GM21619 (cell line): Measurements from ENCODE around the gene ANKRD33B.
"Not testable (repeated sequence)": the region's sequence is repeated elsewhere in the genome, so short reads cannot be mapped to it uniquely, and the experiment has no call there.

Source experiments
- ATAC-seq: cut with Tn5 transposase; IDR thresholded peaks from one replicate; pipeline ENCODE4 v1.9.1; 2021; ENCODE audit not compliant: unreplicated experiment

ANKRD33B gene

DNA sequence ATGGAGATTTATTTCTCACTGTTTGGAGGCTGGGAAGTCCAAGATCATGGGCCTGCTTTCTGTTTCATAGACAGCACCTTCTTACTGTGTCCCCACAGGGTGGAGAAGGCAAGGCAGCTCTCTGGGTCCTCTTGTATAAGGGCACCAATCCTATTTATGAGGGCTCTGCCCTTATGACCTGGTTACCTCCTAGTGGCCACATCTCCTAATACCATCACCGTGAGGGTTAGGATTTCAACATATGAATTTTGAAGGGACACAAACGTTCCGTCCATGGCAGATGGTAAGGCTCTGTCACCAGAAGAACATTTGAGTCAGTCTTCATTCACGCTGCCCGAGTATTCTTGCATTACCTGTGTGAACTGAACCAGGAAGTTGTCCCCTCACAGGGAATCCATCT, 48.4 kb downstream of the ANKRD33B start:
- ATAC-seq, result no peak

DNA sequence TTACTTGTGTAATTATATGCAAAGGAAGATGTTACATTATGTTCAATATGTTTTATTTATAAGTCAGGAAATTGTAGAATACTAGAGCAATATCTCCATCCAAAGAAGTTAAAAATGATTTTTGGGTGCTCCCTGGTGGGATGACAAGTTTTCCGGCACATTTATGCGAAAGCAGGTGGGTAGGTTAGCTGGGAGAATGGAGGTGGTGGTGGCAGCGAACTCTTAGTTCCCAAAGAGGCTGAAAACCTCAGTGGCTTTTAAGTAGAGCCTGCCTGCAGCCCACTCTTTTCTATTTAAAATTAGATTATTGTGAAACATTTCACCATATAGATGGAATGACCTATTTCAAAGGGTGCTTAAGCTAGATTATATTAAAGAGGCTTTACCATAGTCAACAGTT, 51.8 kb downstream of the ANKRD33B start:
- no peak for ATAC-seq

DNA sequence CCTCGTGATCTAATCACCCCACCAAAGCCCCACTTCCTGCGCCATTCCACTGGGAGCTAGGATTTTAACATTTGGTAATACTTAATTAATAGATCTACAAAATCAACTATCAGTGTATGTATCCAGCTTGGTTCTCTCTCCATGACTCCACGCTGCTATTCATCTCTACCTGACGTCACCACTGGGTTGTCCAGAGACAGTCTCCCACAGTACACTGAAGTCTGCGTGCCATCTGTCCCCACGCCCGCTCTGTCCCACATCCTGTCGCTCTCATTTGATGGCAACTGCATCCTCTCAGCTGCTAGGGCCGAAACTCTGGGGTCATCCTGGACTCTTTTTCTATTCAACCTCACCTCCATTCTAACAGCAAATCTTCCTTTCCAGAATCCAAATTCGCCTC, 53.2 kb downstream of the ANKRD33B start:
- ATAC-seq, result no peak

DNA sequence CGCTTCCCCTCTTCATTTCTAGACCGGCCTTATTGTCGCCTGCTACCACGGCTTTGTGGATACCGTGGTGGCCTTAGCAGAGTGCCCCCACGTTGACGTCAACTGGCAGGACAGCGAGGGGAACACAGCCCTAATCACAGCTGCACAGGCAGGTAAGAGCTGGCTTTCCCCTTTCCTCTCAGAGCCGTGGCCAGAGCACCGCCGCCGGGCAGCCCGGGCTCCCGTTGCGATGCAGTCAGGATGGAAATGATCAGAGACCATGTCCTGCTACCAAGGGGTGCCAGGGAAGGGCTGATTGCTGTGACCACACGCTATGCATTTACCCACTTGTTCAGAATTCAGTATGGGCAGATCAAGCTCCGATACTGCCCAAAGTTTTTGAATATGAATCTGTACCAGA, 54.4 kb downstream of the ANKRD33B start:
- no peak for ATAC-seq

DNA sequence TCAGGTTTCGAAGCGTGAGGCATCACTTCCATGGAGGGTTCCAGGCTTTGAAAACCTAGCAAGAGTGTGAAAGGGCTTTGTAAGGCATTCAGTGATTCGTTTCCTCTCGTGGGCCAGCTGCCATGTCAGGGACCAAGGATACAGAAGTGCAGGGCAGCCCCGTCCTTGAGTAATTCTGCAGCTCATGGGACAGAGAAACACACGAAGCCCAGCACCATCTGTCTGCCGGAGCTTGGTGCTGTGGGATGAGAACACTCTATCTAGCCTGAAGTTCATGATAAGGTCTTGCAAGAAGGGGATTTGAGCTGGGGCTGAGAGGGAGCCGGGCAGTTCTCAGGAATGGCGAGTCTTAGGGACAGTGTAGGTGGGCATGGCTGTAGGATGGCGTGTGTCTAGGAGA, 55.8 kb downstream of the ANKRD33B start:
- ATAC-seq, result no peak

DNA sequence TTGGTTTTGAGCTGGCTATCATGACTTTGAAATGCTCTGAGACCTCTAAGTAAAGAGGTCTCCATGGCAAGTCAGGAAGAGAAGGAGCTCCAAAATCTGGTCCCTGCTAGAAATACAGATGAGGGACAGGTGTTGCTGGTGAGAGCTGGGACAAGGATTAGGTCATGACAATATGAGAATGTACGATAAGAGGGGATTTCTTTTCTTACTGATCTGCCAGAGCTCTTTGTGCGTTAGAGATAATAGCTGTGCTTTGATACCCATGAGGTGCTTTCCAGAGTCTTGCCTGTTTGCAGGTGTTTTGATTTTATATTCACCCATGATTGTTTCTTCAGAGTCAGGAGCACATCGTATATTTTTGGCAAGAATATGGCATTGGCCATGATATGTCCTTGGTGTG, 56.5 kb downstream of the ANKRD33B start:
- ATAC-seq, result no peak

DNA sequence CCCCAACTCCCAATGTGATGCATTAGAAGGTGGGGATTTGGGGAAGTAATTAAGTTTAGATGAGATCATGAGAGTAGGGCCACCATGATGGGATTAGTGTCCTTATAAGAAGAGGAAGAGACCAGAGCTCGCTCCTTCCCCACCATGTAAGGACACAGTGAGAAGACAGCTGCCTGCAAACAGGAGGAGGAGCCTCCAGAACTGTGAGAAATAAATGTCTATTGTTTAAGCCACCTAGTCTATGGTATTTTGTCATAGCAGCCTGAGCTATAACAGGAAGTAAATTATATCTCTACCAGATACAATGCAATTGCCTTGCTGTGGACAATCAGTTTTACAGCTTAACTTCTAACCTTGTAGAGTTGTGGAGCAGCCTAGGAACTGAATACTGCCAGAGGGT, 58.0 kb downstream of the ANKRD33B start:
- no peak for ATAC-seq

DNA sequence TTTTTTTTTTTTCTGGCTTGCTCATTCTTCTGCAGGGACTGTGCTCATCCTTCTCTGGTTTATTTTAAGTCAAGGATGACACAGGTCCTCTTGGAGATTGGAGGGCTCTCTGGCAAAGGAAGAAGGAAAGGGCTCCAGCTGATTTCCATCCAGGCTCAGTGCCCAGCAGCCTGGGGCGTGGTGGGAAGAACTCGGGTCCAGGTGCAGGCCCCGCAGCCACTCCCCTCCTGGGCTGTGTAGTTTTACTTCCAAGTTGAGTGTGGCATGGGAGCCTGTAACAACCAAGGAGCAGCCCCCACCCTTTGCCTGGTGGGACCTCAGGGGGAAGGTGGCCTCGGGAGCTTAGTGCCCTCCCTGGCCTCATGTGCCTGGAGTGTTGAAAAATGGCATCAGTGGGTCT, 58.9 kb downstream of the ANKRD33B start:
- ATAC-seq, result no peak

DNA sequence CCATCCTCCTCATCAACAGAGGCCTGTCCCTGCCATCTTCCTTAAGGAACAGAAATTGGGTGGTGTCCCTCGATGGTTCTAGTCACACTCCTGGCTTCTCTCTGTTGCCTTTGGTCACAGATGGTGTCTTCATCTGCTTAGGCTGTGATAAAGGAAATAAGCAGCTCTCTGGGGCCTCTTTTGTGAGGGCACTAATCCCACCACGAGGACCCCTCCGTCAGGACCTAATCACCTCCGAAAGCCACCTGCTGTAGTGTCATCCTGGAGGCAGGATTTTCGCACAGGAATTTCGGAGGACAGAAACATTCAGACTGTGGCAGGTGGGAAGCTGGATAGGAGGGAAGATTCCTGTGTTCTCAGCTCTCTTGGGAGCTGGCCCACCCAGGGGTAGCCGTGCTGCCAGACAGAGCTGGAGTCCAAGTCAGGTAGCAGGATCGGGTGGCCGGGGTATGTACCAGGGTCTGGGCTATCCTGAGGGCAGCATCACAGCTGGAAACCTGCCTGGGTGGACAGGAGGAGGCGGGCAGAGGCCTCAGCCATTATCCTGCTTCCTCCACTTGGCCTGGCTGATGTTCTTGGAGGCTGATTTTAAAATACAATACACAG, 59.5 kb downstream of the ANKRD33B start:
- ATAC-seq, result no peak

DNA sequence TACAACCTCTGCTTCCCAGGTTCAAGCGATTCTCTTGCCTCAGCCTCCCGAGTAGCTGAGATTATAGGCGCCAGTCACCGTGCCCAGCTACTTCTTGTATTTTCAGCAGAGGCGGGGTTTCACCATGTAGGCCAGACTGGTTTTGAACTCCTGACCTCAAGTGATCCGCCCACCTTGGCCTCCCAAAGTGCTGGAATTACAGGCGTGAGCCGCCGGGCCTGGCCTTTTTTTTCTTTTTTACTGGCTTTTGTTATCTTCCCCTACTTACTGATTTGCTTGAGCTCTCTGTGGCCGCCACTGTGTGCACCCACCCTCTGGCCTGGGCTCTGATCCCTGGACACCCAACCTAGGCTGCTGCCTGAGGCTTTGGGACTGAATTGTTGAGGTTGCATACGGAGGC, 60.3 kb downstream of the ANKRD33B start:
- no peak for ATAC-seq

DNA sequence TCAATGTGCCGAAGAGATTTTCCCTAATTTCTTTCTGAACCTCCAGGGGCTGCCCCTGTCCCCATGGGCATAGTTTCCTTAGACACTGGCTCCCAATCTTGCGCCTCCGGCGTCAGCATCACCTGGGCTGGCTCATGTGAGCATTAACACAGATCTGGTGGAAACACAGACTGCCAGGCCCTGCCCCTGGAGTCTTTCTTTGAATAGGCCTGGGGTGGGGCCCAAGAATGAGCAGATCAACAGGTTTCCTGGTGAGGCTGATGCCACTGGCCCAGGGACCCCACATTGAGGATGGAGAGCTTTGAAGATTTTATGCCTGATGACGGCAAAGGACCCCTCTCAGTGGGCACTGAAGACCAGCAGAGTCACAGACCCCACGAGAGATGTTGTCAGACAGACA, 60.8 kb downstream of the ANKRD33B start:
- no peak for ATAC-seq

DNA sequence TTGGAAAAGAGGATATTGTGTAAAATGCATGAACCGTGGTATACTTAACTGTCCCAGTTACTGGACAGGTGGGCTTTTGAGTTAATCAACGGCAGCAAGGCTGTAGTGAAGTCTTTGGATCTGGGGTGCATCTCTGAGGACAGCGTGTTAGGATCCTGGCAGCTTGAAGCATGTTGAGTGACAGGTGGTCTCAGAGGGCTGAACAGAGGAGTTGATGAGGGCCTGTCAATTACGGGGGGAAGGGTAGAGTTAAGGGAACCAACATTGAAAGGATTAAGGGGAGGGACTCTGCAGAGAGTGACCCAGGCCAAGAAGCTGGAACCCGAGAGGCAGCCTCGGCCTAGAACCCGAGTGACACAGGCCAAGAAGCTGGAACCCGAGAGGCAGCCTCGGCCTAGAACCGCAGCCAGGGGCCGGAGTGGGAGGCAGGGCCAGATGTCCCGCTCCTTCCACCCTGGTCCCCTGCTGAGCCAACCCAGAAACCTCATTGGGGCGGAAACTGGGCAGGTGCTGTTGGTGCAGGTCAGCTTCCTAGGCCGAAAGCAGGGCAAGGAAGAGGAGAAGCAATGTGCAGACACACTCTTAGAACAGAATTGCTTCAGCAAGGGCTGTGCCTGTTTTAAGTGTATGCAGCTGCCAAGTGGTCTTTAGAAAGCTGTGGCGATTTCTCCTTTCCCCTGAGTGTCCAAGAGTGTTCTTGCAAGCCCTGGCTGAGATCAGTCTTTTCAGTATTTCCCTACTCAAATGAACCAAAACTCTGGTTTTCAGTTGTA, 62.0 kb downstream of the ANKRD33B start:
- no peak for ATAC-seq

DNA sequence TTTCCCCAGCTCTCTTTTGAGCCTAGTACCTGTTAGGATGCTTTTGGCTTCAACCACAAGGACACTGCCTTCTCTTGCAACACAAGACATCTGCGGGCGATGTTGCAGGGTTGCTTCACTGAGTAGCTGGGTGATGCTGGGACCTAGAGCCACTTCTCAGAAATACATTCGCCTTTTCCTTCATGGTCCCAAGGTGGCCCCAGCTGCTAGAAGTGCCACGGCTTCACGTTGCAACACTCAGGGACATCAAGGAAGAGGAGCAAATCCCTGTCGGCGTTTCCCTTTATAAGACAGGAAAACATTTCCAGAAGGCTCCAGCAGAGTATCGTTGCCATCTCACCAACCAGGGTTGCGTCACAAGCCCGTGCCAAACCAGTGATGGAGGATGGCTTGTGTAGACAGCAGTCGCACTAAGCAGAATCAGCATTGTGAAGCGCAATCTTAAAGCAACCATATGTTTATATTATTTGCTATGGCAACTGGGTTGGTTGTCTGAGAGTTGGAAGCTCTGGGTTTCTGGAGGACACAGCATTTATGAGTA, 62.7 kb downstream of the ANKRD33B start:
- no peak for ATAC-seq

DNA sequence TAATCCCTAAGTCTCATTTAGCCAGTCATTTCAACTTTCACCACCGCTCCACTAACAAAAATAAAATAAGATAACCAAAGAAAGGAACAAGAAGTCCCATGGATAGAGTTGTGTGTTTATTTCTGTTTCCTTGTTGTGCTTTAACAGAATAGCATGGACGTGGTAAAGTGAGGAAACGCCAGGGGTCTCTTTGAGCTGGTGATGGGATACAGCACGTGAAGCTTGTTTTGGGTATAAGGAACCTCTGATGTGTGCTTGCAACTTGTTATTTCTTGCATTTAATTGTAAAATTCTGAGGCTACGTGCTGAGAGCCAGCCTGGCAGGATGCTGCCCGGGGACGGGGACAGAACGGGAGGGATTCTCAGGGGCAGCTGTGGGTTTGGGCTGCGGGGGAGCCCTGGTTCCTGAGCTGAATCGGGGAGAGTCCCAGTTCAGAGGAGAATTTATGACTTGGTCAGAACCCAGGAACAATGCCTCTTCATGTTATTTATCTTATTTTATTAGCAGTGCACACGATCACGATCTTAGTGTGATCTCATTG, 63.4 kb downstream of the ANKRD33B start:
- ATAC-seq, result peak; percentile 14

DNA sequence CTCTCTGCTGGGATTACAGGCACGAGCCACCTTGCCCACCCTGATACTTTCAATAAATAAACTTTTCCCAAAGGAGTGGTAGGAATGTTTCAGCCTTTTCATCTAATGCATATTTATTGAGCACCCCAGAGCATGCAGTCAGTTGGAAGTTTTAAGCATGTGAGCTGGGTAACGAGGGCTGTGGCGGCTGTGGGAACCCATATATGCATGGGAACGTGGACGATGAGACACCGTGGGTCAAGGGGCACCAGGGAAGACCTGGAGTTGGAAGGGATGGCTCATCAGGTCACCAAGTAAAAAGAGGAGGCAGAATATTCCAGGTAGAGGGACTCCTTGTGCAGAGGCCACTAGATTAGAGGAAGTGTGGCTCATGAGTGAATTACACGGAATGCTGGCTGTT, 64.7 kb downstream of the ANKRD33B start:
- ATAC-seq, result no peak

DNA sequence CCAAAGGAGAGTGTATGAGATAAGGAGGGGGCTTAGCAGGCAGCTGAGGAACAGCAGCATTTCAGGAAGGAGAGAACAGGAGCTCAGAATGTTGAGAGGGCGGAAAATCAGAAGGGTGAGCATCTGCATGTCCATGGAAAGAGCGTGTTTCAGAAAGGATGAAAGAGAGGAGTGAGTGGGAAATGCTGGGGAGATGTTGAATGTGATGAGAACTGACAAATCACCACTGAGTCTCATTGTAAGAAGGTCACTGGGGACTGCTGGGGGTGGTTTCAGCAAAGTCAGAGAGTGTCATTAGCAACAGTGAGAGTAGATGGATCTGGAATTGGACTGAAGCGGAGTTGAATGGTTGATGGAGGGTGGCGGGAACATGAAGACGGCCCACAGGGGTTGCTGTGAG, 65.8 kb downstream of the ANKRD33B start:
- ATAC-seq, result no peak

DNA sequence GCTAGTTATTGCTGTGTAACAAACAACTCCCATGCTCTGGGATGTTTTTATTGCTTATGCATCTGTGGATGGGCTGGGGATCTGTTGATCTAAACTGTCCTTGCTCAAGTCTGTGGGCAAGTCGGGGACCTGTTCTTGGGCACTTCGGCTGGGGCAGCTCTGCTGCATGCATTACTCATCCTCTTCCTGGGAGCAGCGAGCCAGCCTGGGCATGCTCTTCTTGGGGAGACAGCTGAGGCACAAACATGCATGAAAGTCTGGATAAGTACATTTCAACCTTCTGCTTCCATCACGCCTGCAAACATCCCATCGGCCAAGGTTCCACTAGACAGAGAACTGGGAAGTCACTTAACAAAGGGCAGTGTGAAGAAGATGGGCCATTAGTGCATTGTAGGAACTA, 66.3 kb downstream of the ANKRD33B start:
- ATAC-seq, result no peak

DNA sequence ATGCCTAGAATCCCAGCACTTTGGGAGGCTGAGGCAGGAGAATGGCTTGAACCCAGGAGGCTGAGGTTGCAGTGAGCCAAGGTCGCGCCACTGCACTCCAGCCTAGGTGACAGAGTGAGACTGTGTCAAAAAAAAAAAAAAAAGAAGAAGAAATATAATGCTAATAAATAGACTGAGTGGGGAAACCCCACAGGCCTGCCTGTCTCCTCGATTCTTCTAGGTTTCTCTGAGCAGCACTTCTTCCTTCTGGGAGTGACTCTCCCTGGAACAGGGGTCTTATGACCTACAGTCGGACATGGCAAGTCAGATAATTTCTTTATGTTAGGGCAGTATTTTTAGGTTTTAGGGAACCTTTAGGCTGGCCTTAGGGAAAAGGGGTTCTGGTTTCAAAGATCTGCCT, 66.9 kb downstream of the ANKRD33B start:
- not testable (repeated sequence) for ATAC-seq

DNA sequence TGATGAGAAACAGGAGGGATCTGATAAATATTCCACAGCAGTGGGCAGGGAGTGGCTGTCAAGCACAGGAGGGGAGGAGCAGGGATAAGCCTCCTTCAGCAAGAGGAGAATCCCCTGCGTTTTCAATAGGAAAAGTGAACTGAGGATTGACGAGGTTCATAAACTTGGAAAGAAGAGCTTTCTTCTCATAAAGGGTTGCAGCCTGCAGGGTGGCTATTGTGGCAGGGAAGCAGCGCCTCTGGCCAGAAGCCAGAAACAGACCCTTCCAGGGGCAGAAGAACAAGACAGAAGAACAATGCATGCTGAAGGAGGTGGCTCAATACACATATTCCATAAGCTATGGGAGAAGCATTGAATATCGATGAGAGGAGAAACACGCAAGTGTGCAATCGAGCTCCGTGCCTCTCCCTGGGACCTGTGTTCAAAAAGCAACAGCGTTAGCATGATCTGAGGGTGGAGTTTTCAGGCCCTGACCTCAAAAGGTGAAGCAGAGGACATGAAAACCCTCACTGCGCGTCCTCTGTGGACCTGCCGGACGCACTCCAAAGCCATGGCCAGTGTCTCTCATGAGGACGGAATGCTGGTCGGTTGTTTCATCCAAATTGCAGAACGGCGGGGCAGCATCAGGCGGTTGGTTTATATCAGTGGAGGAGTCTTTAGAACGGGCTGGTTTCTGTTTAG, 67.6 kb downstream of the ANKRD33B start:
- peak; percentile 5 for ATAC-seq

DNA sequence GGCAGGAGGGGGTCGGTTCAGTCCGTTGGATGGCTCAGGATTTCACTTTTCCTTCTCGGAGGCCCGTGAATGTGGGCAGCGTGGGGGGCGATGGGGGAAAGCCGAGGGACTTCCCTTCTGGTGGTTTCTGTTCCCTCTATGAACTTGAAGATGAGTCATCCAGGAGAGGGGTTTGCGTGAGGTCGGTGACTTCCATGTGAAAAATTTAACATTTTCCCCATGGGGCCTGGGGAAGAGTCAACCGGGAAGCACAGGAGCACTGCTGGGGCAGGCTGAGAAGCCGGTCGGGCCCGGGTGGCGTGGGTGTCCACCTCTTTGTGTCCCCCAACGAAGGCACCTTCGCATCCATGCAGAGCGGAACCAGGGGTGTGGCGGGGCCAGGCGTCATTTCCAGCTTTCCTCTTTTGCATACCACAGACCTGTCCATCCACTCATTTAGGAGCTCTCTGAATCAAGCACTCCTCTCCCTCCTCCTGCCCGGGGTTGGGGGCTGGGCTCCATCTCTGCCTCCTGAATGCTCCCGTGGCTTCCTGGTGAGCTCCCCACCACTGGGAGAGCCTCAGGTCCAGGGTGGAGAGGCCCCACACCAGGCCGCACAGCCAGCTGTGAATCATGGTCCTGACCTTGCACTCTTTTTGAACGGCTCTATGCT, 68.4 kb downstream of the ANKRD33B start:
- ATAC-seq, result peak; percentile 43
